Measurements from ENCODE around the gene NCOA3. TPM values are rescaled to one million over a fixed set of nuclear protein-coding genes. Genes with fewer than 3 reads are reported as not detected.
A peak's percentile ranks its signal among the peaks of the same experiment; 100 is the strongest.

NCOA3 gene
- total RNA-seq, 1 experiment from 2014 or later, result 23.3 TPM

- DNase-seq, result no peak
- Histone ChIP-seq H2BK5ac (ENCODE audit: insufficient read length, low read length) (no peak overlapping the region), H3K9ac (ENCODE audit: extremely low read depth, insufficient read length, low read length) (no peak overlapping the region), H3K23me2 (ENCODE audit: insufficient read length, low read depth, low read length, poor library complexity, severe bottlenecking) (no peaks in the 10 kb centered on the region), H3K18ac (ENCODE audit: insufficient read length, low read depth, low read length) (no peak overlapping the region), H2AFZ (ENCODE audit: low read length) (no peak overlapping the region), H3K4ac (ENCODE audit: low read depth, low read length) (no peak overlapping the region), H3K27me3 (ENCODE audit: insufficient read depth, low read length) (no peaks in the 10 kb centered on the region), H3K14ac (ENCODE audit: insufficient read depth, low read length) (no peak overlapping the region), H2BK12ac (ENCODE audit: insufficient read length, low read depth, low read length) (no peak overlapping the region), H2BK20ac (ENCODE audit: low read depth, low read length, poor library complexity, severe bottlenecking) (no peak overlapping the region), H2AK5ac (ENCODE audit: insufficient read length, low read length) (no peak overlapping the region), H3T11ph (ENCODE audit: low read length) (no peak overlapping the region), H3K56ac (ENCODE audit: insufficient read length, low read depth, low read length) (no peak overlapping the region), H4K91ac (ENCODE audit: insufficient read length, low read depth, low read length) (no peak overlapping the region), H3K23ac (ENCODE audit: insufficient read length, low read depth, low read length) (no peak overlapping the region), H4K8ac (replicated peaks; ENCODE audit: insufficient read length, low read depth, low read length) (no peak overlapping the region), H3K79me2 (ENCODE audit: insufficient read depth, low read length) (no peaks in the 10 kb centered on the region), H3K4me1 (ENCODE audit: insufficient read depth, low read length) (no peaks in the 10 kb centered on the region), H4K5ac (ENCODE audit: insufficient read length, low read depth, low read length) (no peak overlapping the region), H3K4me2 (ENCODE audit: insufficient read depth, insufficient read length, low read length) (no peak overlapping the region), H2BK120ac (ENCODE audit: low read depth, low read length, poor library complexity, severe bottlenecking) (no peak overlapping the region), H3K9me3 (ENCODE audit: control insufficient read depth, low read depth, low read length) (peaks cover 8% of the 10 kb centered on the region), H3K79me1 (ENCODE audit: insufficient read depth, low read depth, low read length, poor library complexity, severe bottlenecking) (no peaks in the 10 kb centered on the region), H3K27ac (ENCODE audit: insufficient read length, low read depth, low read length) (no peak overlapping the region), H2BK15ac (ENCODE audit: low read depth, low read length) (no peak overlapping the region), H4K20me1 (ENCODE audit: control insufficient read depth, insufficient read depth, insufficient read length) (no peaks in the 10 kb centered on the region)
- Mint-ChIP-seq H3K4me1 (peaks cover 32 to 34% of the 10 kb centered on the region in 2 experiments), H3K27me3 (ENCODE audit: low read depth) (no peaks in the 10 kb centered on the region), H3K36me3 (ENCODE audit: insufficient read depth in 1 of 3, low read depth in 3 of 3) (peaks cover 0 to 10% (median 0%) of the 10 kb centered on the region in 3 experiments; a peak in 2 of 7 replicates), H3K4me3 (no peak overlapping the region), H3K27ac (peak overlapping the region in 1 of 3 experiments; percentile 1; a peak in 3 of 7 replicates), H3K9me3 (no peaks in the 10 kb centered on the region; a peak in 1 of 5 replicates)
- no CpG with 5 or more reads among the region's 20 CpGs for WGBS (ENCODE audit: extremely low coverage, insufficient read length, low lambda C conversion rate)
- no peak for TF ChIP-seq CTCF (conservative IDR thresholded peaks at IDR 0.05)
Observed at GRCh38 chr20:47687095-47687987, 185.7 kb downstream of the NCOA3 start.

All from H9 (cell line).